HT-29 (cell line): Measurements from ENCODE around the gene DDX51. TPM values are rescaled to one million over a fixed set of nuclear protein-coding genes. Genes with fewer than 3 reads are reported as not detected.
"Not testable (repeated sequence)": the region's sequence is repeated elsewhere in the genome, so short reads cannot be mapped to it uniquely, and the experiment has no call there.

Experiments
- DNase-seq: peaks from one replicate; pipeline ENCODE4 v3.0.0-alpha.2; 2015; ENCODE audit warnings: low spot score
- total RNA-seq: library from RNA; depleted of rRNA; stranded (reverse); fragments of >200 nt; shearing (Covaris generic); gene quantifications from 2 replicates; pipeline ENCODE4 v1.2.3, GENCODE V29; 2014

Gene DDX51
- total RNA-seq, 1 experiment from 2014 or later: 35.3 TPM

DNA sequence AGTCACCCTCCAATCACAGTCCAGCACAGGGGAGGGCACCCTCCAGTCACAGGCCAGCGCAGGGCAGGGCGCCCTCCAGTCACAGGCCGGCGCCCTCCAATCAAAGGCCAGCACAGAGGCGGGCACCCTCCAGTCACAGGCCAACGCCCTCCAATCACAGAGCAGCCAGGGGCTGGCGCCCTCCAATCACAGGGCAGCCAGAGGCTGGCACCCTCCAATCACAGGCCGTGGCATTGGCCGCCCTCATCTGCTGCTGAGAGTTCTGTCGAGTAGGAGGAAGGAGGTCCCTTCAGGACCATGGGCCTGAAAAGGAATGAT lies 26.6 kb downstream of the DDX51 start:
- no peak for DNase-seq

DNA sequence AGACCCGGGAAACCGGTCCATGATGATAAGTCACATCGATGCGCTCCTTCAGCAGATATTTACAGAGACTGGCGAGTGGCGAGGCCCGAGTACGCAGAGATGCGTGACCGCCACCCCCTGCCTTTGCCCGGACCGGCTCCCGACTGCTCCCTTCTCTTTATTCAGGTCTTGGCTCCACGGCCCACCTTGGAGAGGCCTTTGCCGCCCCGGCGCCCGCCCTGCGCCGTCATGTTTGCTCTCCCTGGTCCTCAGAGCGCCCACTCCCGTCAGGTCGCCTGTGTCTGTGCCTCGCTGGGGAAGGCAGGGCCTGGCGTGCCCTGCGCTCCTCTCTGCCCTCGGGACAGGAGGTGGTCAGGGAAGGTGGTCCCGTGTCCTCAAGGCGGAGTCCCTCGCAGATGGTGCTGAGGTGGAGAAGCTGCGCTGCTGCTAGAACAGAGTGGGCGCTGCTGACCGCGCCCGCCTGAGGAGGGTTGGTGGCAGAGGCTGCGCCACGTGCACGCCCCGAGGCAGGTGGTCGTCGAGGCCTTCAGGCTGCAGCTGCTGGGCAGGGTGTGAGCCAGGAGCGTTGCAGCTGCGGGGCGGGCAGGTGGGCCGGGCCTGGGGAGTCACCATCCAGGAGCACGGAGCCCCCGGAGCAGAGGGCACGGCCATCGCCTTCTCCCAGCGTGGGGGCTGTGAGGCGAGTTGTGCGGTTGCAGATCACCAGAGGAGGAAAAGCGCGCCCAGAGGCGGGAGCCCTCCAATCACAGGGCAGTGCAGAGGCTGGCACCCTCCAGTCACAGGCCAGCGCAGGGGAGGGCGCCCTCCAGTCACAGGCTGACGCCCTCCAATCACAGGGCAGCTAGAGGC lies 27.2 kb downstream of the DDX51 start:
- DNase-seq: no peak

DNA sequence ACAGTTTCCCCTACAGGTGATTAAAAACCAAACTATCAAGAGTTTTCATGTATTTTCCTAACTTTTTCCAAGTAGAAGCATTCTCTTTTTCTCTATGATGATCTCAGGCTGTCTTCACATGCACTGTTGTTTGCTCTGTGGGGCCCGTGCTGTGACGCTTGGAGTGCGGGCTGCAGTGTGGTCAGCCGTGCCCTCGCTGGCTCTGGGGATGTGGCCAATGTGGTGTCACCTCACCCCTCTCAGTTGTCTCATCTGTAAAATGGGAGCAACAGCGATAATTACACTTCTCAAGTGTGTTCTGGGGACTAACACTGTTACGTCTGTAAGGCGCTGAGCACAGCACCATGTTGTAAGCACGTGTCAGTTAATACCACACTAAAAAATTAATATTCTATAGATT lies 28.6 kb downstream of the DDX51 start:
- DNase-seq: no peak

DNA sequence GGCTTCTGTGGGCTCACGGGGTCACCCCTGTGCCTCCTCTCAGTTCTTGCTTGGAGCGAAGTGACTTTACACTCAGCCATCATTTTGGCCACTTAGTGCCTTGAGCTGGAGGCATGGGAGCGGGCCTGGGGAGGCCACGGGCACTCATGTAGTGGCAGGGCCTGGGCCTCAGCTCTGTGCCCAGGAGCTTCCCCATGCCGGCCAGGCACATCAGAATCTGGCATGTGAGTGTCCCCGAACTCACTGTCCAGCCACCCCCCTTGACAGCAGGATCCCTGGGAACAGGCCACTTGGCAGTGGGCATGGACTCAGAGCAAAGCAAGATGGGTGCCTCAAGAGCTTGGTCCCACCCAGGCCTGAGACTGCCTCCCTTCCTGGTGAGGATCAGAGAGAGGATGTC lies 29.5 kb downstream of the DDX51 start:
- DNase-seq: no peak

DNA sequence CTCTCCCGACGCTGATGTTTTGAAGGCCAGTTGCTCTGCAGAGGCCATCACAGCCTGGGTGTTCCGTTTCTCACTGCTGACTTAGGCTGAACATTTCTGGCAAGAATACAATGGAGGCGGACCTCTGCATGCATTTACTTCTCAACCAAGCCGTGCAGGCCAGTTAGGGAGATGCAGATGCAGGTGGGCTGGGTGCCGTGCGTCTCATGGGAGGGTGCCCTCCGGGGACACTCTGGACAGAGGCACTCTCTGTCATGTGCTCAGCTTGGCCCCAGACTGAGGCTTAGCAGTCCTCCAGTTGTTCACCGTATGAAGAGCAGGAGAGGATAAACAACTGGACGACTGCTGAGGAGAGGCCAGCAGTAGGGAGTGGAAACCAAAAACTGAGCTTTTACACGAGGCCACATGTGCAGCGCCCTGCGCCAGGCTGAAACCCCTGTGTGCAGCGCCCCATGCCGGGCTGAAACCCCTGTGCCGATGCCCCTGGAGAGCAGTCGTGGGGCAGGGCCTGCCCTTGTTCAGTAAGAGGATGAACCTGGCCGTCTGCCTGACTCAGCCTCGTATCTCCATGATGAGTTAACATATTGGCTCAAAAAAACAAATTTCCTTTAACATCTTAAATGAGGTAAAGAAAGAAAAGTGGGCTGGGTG lies 32.3 kb downstream of the DDX51 start:
- DNase-seq: no peak

DNA sequence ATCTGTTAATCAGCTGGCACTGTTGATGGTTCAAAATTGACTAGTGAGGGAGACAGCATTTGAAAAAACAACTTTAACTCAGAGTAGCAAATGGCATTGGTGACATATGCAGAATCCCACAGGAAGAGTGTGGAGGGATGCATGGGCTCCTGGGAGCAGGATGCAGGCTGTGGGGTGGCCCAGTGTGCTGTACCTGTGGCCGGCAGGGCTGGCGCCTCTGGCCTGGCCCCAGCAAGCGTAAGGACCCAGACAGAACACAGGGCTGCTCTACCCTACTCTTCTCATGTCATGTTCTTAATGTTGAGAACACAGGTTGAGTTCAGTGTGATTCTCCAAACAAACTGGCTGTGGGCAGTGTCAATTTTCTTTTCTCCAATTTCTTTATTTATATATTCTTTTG lies 33.4 kb downstream of the DDX51 start:
- DNase-seq: no peak

DNA sequence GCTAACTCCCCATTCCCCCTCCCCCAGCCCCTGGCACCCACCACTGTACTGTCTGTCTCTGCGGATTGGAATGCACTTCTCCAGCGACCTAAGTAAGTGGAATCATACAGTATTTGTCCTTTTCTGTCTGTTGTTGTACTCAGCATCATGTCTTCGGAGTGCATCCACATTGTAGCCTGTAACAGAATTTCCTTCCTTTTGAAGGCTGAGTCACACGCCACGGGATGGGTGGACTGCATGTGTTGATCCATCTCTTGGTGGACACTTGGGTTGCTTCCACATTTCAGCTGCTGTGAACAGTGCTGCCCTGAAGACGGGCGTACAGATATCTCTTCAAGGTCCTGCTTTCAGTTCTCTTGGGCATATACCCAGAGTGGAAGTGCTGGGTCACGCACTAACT lies 34.4 kb downstream of the DDX51 start:
- no peak for DNase-seq

DNA sequence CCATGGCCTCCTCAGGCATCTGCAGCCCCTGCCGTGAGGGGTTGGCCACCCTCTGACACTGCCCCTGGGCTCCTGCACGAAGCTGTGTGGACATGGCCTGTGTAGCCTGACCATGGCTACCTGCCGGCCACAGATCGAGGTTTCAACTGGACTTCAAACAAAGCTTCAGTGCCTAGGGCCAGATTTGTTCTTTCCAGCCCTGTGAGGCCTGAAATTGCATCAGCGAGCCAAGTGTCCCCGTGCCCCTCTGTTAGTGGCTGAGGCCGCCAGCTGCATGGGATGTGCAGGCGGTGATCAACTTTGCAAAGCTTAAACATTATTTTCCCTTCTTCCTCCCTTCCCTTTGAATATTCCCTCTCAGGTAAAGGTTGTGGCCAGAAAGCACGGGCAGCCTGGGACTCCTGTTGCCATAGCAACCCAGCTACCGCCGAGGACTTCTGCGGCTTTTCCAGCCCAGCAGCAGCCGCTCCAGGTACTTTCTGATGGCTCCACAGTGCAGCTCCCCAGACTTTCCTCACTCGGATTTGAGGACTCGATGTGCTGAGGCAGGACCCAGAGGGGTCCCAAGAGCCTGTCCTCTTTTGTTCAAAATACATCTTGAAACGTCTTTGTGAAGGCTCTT lies 35.8 kb downstream of the DDX51 start:
- no peak for DNase-seq

DNA sequence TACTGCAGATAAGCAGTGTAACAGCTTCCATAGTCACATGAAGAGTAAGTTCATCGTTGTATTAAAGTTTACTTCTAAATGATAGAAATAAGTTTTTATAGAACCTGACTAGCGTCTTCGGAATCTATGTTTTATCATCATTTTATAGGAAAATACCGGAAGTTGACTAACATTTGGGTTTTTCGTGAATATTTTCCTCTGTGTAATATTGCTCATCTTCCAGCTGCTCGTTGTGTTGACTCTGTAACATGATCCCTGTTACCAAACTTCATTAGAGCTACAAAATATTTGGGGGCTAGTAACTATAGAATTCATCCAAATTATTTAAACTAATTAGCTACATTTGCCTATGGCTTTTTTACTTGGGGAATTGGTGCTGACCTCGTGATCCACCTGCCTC lies 37.2 kb downstream of the DDX51 start:
- no peak for DNase-seq

DNA sequence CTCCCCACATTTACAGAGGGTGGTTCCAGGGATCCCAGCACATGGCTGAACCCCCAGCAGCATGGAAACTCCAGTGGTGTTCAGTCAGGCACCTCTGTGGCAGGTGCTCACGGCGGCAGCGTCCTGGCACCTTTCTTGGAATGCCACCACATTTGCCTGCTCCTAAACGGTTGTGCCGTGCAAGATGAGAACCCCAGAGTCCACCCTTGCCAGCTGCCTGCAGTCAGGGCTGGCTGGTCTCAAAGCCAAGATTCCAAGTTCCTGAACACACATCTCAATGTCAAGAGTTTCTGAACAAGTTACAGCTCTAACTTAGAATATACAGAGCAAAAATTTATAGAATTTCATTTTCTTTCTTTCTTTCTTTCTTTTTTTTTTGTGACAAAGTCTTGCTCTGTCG lies 38.7 kb downstream of the DDX51 start:
- DNase-seq: no peak

DNA sequence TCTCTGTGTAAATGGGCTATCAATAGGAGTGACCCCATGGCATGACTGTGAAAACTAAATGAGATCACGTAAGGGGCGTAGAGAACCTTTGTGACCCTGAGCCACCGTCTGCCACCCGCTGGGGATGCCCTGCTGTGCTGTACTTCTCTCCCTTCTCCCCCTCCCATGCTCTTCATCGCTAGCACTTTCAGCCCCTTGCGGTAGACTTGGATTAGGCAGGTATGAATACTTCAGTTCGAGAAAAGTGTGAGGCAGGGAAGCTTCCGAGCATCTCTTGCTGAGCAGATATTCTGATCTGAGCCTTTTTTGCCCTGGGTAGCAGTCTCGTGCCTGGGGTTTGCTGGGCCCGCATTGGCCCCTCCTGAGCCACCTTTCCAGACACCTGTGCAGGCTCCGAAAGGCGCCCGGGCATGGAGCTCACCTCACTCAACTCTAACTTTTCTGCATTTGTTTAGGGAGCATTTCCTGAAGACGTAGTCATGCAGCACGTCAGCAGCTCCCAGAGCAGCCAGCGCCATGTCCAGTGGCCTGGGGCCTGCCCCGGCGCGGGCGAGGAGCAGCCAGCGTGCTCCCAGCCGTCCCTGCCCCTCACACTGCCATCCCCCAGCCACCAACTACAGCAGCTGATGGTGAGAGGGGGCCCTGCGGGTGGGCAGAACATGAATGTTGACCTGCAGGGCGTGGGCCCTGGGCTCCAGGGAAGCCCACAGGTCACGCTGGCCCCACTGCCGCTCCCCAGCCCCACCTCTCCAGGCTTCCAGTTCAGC lies 40.4 kb downstream of the DDX51 start:
- DNase-seq: no peak

DNA sequence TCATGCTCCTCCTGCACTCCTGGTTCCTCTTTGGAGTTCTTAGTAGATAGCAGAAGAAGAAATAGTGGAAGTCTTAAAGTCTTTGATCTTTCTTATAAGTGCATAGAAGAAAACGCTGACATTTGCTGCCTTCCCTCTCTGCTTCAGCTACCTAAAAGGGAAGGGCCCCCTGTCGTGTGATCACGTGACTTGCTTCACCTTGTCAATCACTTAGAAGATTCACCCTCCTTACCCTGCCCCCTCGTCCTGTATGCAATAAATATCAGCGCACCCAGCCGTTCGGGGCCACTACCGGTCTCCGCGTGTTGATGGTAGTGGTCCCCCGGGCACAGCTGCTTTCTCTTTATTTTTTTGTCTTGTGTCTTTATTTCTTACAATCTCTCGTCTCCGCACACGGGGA lies 41.0 kb downstream of the DDX51 start:
- DNase-seq: not testable (repeated sequence)

DNA sequence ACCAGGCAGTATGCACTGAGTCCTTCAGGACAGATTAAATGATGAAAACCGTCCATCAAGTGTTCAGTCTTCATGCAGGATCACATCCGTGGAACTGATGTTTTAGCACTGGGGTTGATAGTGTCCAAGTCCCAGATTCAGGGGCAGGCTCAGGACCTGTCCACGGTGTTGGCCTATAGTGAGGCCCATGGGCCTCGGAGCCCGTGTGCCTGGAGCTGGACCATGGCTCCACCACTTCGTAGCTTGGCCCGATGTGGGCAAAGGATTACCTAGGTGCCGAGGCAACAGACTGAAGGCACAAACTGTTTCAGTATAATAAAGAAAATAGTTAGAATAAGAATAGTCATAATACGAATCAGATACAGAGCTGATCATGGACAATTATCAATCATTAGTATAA lies 41.8 kb downstream of the DDX51 start:
- DNase-seq: no peak

DNA sequence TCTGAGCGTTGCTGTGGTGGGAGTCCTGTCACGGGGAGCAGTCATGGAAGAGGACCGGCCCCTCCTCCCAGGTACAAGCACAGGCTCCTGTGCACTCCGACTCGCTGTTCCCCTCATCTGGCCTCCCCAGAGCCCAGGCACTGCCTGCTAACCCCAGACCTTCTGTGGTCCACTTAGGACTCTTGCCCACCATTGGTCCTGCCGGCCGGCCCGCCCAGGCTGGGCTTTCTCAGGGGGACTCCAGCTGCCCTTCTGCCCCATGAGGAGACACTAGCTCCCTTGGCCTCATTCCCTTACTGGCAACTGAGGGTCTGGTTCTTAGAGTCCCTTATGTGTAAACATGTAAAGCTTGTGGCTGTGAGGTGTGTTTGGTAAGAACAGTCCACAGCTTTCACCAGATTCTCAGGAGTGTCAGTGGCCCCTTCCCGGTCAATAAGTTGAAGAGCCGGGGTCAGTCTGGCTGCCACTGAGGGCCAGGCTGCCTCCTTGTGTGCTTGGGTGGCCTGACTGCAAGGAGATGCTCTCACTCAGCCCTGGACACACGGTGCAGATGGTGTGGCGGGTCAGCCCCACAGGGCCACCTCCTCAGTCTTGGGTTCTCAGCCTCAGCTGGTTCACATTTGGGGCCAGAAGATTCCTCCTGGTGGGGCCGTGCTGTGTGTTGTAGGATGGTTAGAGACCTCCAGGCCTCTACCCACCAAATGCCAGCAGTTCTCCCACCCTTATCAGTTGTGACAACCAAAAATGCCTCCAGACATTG lies 43.6 kb downstream of the DDX51 start:
- no peak for DNase-seq

DNA sequence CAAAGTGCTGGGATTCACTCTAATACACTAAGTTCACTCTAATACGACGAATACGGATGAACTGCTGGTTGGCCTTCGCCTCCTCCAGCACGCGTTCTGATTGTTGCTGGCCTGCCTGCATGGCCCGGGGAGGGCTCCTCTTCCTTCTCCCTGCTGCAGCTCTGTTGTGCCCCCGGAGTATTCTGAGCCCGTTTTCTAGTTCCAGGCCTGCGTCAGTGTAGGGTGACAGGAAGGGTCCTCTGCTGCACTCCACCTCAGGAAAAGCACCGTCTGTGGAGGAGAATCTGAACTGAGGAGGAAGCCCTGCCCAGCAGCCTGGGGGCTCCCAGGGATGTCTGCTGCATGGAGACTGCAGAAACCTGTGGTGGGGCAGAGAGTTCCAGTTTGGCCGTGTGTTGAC lies 44.4 kb downstream of the DDX51 start:
- no peak for DNase-seq

DNA sequence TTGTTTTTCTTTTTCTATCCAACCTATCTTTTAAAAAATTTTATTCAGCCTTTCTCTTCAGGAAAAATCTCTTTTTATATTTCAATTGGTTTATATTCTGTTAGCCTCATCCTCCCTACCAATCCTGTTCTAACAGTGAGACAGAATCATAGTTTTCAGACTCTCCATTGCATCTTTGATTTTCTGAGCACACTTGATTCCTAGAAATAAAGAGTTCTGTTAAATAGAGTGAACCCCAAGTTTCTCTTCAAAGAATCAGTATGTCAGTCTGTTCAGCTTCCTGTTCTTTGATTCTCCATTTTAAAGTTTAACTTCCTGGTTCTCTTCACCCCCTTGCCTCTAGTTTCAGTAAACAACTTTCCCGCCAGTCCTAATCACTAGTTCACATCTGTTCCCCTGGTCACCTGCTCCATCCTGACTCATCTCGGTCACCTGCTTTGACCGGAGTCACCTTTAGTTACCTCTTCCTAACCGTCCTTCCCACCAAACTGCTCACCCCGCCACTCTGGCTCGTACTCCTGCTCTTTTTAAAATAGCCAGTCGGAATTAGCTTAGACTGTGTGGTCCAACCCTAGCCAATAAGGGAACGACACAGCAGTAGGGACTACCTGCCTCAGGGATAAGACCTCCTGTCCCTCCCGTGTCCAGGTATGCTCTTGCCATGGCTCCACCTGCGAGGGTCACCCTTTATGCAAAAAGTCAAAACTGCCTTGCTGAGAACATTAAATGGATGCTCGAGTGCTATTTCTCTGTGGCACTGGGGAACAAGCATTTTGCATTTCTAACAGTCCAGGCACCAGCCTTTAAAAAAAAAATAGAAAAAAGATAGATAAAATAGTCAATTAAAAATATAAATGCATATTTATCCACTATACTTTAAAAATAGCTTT lies 48.4 kb downstream of the DDX51 start:
- no peak for DNase-seq

DNA sequence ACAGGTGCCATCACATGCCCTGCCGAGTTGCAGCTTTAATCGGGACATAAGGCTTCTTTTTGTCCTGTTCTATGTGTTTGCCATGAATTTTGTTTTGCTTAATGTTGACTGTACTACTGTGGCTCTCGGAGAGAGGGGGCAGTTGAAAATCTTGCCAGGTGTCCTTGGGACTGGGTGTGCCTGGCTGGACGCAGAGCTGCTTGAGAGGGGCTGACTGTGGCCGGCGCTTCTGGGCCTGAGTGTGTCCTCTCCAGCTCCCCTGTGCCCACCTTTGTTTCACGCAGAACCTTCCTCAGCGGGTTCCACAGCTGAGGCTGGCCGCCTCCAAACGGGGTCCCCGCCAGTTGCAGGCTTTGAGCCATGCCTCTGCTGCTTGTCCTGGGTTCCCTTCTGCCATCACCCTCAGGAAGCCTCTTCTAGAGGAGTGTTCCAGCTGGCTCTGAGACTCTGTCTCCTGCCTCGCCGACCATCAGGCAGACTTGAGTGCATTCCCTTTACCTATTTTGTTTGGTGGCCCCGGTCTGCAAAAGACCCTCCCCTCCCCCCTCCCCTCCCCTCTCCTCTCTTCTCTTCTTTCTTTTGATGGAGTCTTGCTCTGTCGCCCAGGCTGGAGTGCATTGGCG lies 49.7 kb downstream of the DDX51 start:
- DNase-seq: no peak

DNA sequence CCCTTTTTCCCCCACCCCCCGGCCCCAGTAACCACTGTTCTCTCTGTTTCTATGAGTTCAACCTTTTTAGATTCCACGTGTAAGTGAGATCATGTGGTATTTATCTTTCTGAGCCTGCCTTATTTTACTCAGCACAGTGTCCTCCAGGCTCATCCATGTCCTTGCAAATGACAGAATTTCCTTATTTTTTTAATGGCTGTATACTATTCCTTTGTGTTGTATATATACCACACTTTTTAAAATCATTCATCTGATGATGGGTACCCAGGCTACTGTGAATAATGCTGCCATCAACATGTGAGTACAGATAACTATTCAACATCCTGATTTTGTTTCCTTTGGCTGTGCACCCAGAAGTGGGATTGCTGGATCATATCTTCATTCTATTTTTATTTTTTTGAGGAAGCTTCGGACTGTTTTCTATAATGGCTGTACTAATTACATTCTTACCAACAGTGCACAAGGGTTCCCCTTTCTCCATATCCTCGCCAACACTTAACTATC lies 54.7 kb downstream of the DDX51 start:
- no peak for DNase-seq
